Neural progenitor cell (in vitro differentiated cells): ENCODE measurements around the gene NKX2-2. TPM values are rescaled to one million over a fixed set of nuclear protein-coding genes. Genes with fewer than 3 reads are reported as not detected.

ENCODE experiments used
- DNase-seq: peaks from one replicate; pipeline ENCODE4 v3.0.0-alpha.2; 2016; ENCODE audit warnings: low spot score
- H2AFZ ChIP-seq: fragments of 200-600 bp; sonication (generic); replicated peaks from 2 replicates; pipeline ENCODE4 v1.6.1; 2016; ENCODE audit warnings: antibody characterized with exemption
- H3F3A ChIP-seq: fragments of 200-600 bp; sonication (generic); 2 replicates; pipeline ENCODE4 v1.6.1; 2016; ENCODE audit warnings: antibody characterized with exemption, low read depth
- H3K27ac ChIP-seq: fragments of 200-600 bp; sonication (generic); 2 replicates; pipeline ENCODE4 v1.5.1; 2016; ENCODE audit warnings: mild to moderate bottlenecking
- H3K27me3 ChIP-seq: fragments of 200-600 bp; sonication (generic); 2 replicates; pipeline ENCODE4 v1.6.1; 2016; ENCODE audit warnings: mild to moderate bottlenecking, moderate library complexity
- H3K36me3 ChIP-seq: fragments of 200-600 bp; sonication (generic); 2 replicates; pipeline ENCODE4 v1.5.1; 2016
- H3K4me1 ChIP-seq: fragments of 200-600 bp; sonication (generic); 2 replicates; pipeline ENCODE4 v1.6.1; 2016; ENCODE audit warnings: mixed run types
- H3K4me2 ChIP-seq: fragments of 200-600 bp; sonication (generic); 2 replicates; pipeline ENCODE4 v1.6.1; 2016
- H3K4me3 ChIP-seq: fragments of 200-600 bp; sonication (generic); 2 replicates; pipeline ENCODE4 v1.5.1; 2016
- H3K79me2 ChIP-seq: fragments of 200-600 bp; sonication (generic); 2 replicates; pipeline ENCODE4 v1.6.1; 2016; ENCODE audit warnings: low read depth
- H3K9ac ChIP-seq: fragments of 200-600 bp; sonication (generic); 2 replicates; pipeline ENCODE4 v1.6.1; 2016
- H3K9me3 ChIP-seq: fragments of 200-600 bp; sonication (generic); 2 replicates; pipeline ENCODE4 v1.5.1; 2016; ENCODE audit warnings: low read depth
- H4K20me1 ChIP-seq: fragments of 200-600 bp; sonication (generic); 2 replicates; pipeline ENCODE4 v1.6.1; 2016; ENCODE audit warnings: low read depth
- H3K27ac Mint-ChIP-seq: 3 replicates; pipeline ENCODE4 v1.8.0; 2021; ENCODE audit warnings: mixed read lengths
- H3K27me3 Mint-ChIP-seq: 2 replicates; pipeline ENCODE4 v1.8.0; 2022; ENCODE audit warnings: low read depth, mild to moderate bottlenecking, inconsistent platforms, moderate library complexity, mixed read lengths; ENCODE audit not compliant: insufficient read depth
- H3K36me3 Mint-ChIP-seq: 3 replicates; pipeline ENCODE4 v1.8.0; 2021; ENCODE audit warnings: mixed read lengths
- H3K4me1 Mint-ChIP-seq: 3 replicates; pipeline ENCODE4 v1.8.0; 2021; ENCODE audit warnings: mixed read lengths
- H3K4me3 Mint-ChIP-seq: 3 replicates; pipeline ENCODE4 v1.8.0; 2021; ENCODE audit warnings: mild to moderate bottlenecking, moderate library complexity, mixed read lengths
- H3K9me3 Mint-ChIP-seq: 3 replicates; pipeline ENCODE4 v1.8.0; 2020; ENCODE audit warnings: mixed read lengths
- CTCF ChIP-seq: fragments of 200-600 bp; sonication (generic); IDR thresholded peaks from 2 replicates; pipeline ENCODE4 v1.5.1; 2017; ENCODE audit warnings: antibody characterized with exemption, mild to moderate bottlenecking
- EZH2 ChIP-seq: fragments of 200-600 bp; sonication (generic); IDR thresholded peaks from 2 replicates; pipeline ENCODE4 v1.6.1; 2017; ENCODE audit warnings: antibody characterized with exemption, mild to moderate bottlenecking, moderate library complexity
- EZH2phosphoT487 ChIP-seq: fragments of 200-600 bp; sonication (generic); IDR thresholded peaks from 2 replicates; pipeline ENCODE4 v1.6.1; 2017; ENCODE audit warnings: antibody characterized with exemption
- total RNA-seq: library from RNA; depleted of rRNA; stranded (reverse); fragments of >200 nt; gene quantifications from 2 replicates; pipeline ENCODE4 v1.2.3, GENCODE V29; 2015; ENCODE audit warnings: low replicate concordance

Gene NKX2-2
- total RNA-seq, 1 donor from 2014 or later, result not detected

GRCh38 chr20:21534886-21535285 lies 21.0 kb upstream of the NKX2-2 start:
- Histone ChIP-seq H3K9ac (no peak overlapping the region), H3K9me3 (no peaks in the 10 kb centered on the region), H3K27ac (no peak overlapping the region), H4K20me1 (no peaks in the 10 kb centered on the region), H2AFZ (no peak overlapping the region), H3K4me2 (no peak overlapping the region), H3F3A (peaks cover 4% of the 10 kb centered on the region), H3K4me3 (no peak overlapping the region), H3K4me1 (no peaks in the 10 kb centered on the region), H3K79me2 (no peaks in the 10 kb centered on the region), H3K27me3 (peaks cover 4% of the 10 kb centered on the region), H3K36me3 (no peaks in the 10 kb centered on the region)
- H3K9me3 Mint-ChIP-seq, result no peaks in the 10 kb centered on the region
- H3K27me3 Mint-ChIP-seq, result peaks cover 19% of the 10 kb centered on the region
- no peaks in the 10 kb centered on the region for H3K4me1 Mint-ChIP-seq
- no peak overlapping the region for H3K4me3 Mint-ChIP-seq
- H3K27ac Mint-ChIP-seq, result no peak overlapping the region
- no peak for DNase-seq
- no peak for TF ChIP-seq EZH2
- no peak for TF ChIP-seq EZH2phosphoT487
- TF ChIP-seq CTCF, result no peak
- H3K36me3 Mint-ChIP-seq, result no peaks in the 10 kb centered on the region

DNA sequence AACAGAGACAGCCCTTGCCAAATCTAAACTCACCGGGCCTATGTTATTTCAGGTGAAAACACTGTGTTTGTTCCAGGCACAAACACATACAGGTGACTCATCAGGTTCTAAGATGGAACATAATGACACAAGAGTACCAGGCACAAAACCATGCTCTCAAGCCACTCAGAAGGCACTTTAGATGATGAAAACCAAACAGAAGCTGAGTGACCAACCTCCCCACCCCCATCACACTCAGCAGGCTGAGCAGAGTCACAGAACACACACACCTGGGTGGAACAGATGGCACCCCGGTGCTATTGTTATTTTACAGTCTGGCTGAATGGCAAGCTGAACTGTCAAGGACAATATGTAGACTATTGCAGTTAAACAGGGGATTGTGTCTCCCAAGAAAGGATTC lies 20.6 kb upstream of the NKX2-2 start:
- Mint-ChIP-seq H3K27me3 (peaks cover 17% of the 10 kb centered on the region), H3K4me3 (no peak overlapping the region), H3K36me3 (no peaks in the 10 kb centered on the region), H3K9me3 (no peaks in the 10 kb centered on the region), H3K4me1 (no peaks in the 10 kb centered on the region), H3K27ac (no peak overlapping the region)
- no peaks in the 10 kb centered on the region for H3K4me1 ChIP-seq
- H3K9ac ChIP-seq, result no peak overlapping the region
- no peak overlapping the region for H3K4me3 ChIP-seq
- no peak overlapping the region for H3K4me2 ChIP-seq
- H3K27me3 ChIP-seq, result peaks cover 8% of the 10 kb centered on the region
- no peaks in the 10 kb centered on the region for H3K36me3 ChIP-seq
- H2AFZ ChIP-seq, result no peak overlapping the region
- no peaks in the 10 kb centered on the region for H3K9me3 ChIP-seq
- DNase-seq, result no peak
- H4K20me1 ChIP-seq, result no peaks in the 10 kb centered on the region
- H3K27ac ChIP-seq, result no peak overlapping the region
- H3K79me2 ChIP-seq, result no peaks in the 10 kb centered on the region
- H3F3A ChIP-seq, result peaks cover 2% of the 10 kb centered on the region
- no peak for TF ChIP-seq EZH2phosphoT487

- no peaks in the 10 kb centered on the region for H3F3A ChIP-seq
- no peak overlapping the region for H3K4me3 ChIP-seq
- H3K4me2 ChIP-seq, result no peak overlapping the region
- no peak overlapping the region for H2AFZ ChIP-seq
- no peaks in the 10 kb centered on the region for H3K4me1 ChIP-seq
- no peaks in the 10 kb centered on the region for H3K36me3 Mint-ChIP-seq
- H3K27ac Mint-ChIP-seq, result no peak overlapping the region
- H3K27ac ChIP-seq, result no peak overlapping the region
- H3K27me3 ChIP-seq, result peaks cover 53% of the 10 kb centered on the region
- peak; percentile 36 for DNase-seq
- peaks cover 3% of the 10 kb centered on the region for H3K9me3 Mint-ChIP-seq
- H3K9me3 ChIP-seq, result no peaks in the 10 kb centered on the region
- no peak overlapping the region for H3K9ac ChIP-seq
- H3K36me3 ChIP-seq, result no peaks in the 10 kb centered on the region
- H3K27me3 Mint-ChIP-seq, result peaks cover 44% of the 10 kb centered on the region
- H3K4me3 Mint-ChIP-seq, result no peak overlapping the region
- H3K79me2 ChIP-seq, result no peaks in the 10 kb centered on the region
- TF ChIP-seq EZH2phosphoT487 (no peak), CTCF (peak; percentile 69), EZH2 (no peak)
- H3K4me1 Mint-ChIP-seq, result no peaks in the 10 kb centered on the region
- H4K20me1 ChIP-seq, result peaks cover under 1% of the 10 kb centered on the region
These were observed 16.0 kb upstream of the NKX2-2 start for GRCh38 chr20:21529863-21530262.

DNA sequence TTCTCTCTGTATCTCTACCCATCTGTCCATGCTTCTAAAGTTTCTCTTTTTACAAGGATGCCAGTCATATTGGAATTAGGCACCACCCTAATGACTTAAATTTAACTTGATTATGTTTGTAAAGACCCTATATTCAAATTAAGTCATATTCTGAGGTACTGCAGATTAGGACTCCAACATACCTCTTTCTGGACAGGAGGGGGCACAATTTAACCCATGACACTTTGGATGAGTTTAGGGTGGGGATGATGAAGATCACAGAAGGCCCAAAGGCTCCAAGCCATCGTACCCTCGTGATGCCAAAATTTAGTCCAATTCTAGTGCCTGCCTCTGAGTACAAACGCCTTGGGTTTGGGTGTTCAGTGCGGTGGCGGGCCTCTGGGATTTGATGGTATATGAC lies 15.0 kb upstream of the NKX2-2 start:
- Histone ChIP-seq H3K79me2 (no peaks in the 10 kb centered on the region), H3K27me3 (peaks cover 63% of the 10 kb centered on the region), H3K27ac (no peak overlapping the region), H3K4me1 (no peaks in the 10 kb centered on the region), H3K4me3 (no peak overlapping the region), H3K4me2 (no peak overlapping the region), H2AFZ (no peak overlapping the region), H3K9me3 (no peaks in the 10 kb centered on the region), H3F3A (no peaks in the 10 kb centered on the region), H4K20me1 (peaks cover 10% of the 10 kb centered on the region), H3K36me3 (no peaks in the 10 kb centered on the region), H3K9ac (no peak overlapping the region)
- no peaks in the 10 kb centered on the region for H3K4me1 Mint-ChIP-seq
- TF ChIP-seq EZH2phosphoT487, result no peak
- TF ChIP-seq CTCF, result peak; percentile 18
- peaks cover 3% of the 10 kb centered on the region for H3K9me3 Mint-ChIP-seq
- no peak for DNase-seq
- H3K4me3 Mint-ChIP-seq, result no peak overlapping the region
- H3K36me3 Mint-ChIP-seq, result no peaks in the 10 kb centered on the region
- H3K27ac Mint-ChIP-seq, result no peak overlapping the region
- H3K27me3 Mint-ChIP-seq, result peaks cover 50% of the 10 kb centered on the region
